ENCODE measurements around the gene PNKD.
A peak's percentile ranks its signal among the peaks of the same experiment; 100 is the strongest.

PNKD gene

GRCh38 chr2:218253232-218253625 is 17.1 kb upstream of the PNKD start:
- H3K27me3 ChIP-seq (replicated peaks; ENCODE audit: control insufficient read depth, insufficient read depth, low read length, poor library complexity, severe bottlenecking) = no peaks in the 10 kb centered on the region
- H3K9me3 ChIP-seq (ENCODE audit: control insufficient read depth, low read length) = no peaks in the 10 kb centered on the region
- no peak overlapping the region for H3K4me3 ChIP-seq (ENCODE audit: insufficient read depth, low read depth, low read length, poor library complexity, severe bottlenecking)
- H3K4me1 ChIP-seq (ENCODE audit: control insufficient read depth, insufficient read depth, low read length, poor library complexity, severe bottlenecking) = peaks cover 5% of the 10 kb centered on the region
- peaks cover 75% of the 10 kb centered on the region for H3K36me3 ChIP-seq (ENCODE audit: control insufficient read depth, insufficient read depth, low read length)
- H3K27ac ChIP-seq (ENCODE audit: insufficient read depth, low read length, poor library complexity, severe bottlenecking) = no peak overlapping the region
- DNase-seq = no peak

GRCh38 chr2:218255446-218255845 is 14.9 kb upstream of the PNKD start:
- Histone ChIP-seq H3K36me3 (ENCODE audit: control insufficient read depth, insufficient read depth, low read length) (peaks cover 53% of the 10 kb centered on the region), H3K27ac (ENCODE audit: insufficient read depth, low read length, poor library complexity, severe bottlenecking) (no peak overlapping the region)
- DNase-seq = no peak

GRCh38 chr2:218256612-218257350 is 13.5 kb upstream of the PNKD start:
- Histone ChIP-seq H3K36me3 (ENCODE audit: control insufficient read depth, insufficient read depth, low read length) (peaks cover 39% of the 10 kb centered on the region), H3K4me1 (ENCODE audit: control insufficient read depth, insufficient read depth, low read length, poor library complexity, severe bottlenecking) (peaks cover 5% of the 10 kb centered on the region), H3K27me3 (replicated peaks; ENCODE audit: control insufficient read depth, insufficient read depth, low read length, poor library complexity, severe bottlenecking) (no peaks in the 10 kb centered on the region), H3K4me3 (ENCODE audit: insufficient read depth, low read depth, low read length, poor library complexity, severe bottlenecking) (no peak overlapping the region), H3K9me3 (ENCODE audit: control insufficient read depth, low read length) (no peaks in the 10 kb centered on the region), H3K27ac (ENCODE audit: insufficient read depth, low read length, poor library complexity, severe bottlenecking) (peak overlapping the region; percentile 54)
- no peak for DNase-seq

More at GRCh38 chr2:218255446-218255845, 14.9 kb upstream of the PNKD start:
- Histone ChIP-seq H3K4me3 (ENCODE audit: insufficient read depth, low read depth, low read length, poor library complexity, severe bottlenecking) (no peak overlapping the region), H3K9me3 (ENCODE audit: control insufficient read depth, low read length) (no peaks in the 10 kb centered on the region), H3K27me3 (replicated peaks; ENCODE audit: control insufficient read depth, insufficient read depth, low read length, poor library complexity, severe bottlenecking) (no peaks in the 10 kb centered on the region), H3K4me1 (ENCODE audit: control insufficient read depth, insufficient read depth, low read length, poor library complexity, severe bottlenecking) (peaks cover 5% of the 10 kb centered on the region)

GRCh38 chr2:218257390-218257981 is 12.8 kb upstream of the PNKD start:
- H3K27ac ChIP-seq (ENCODE audit: insufficient read depth, low read length, poor library complexity, severe bottlenecking) = peak overlapping the region; percentile 54
- no peaks in the 10 kb centered on the region for H3K9me3 ChIP-seq (ENCODE audit: control insufficient read depth, low read length)
- H3K4me1 ChIP-seq (ENCODE audit: control insufficient read depth, insufficient read depth, low read length, poor library complexity, severe bottlenecking) = peaks cover 5% of the 10 kb centered on the region
- peaks cover 32% of the 10 kb centered on the region for H3K36me3 ChIP-seq (ENCODE audit: control insufficient read depth, insufficient read depth, low read length)
- DNase-seq = peak; percentile 31 to 48 (median 47)
- no peak overlapping the region for H3K4me3 ChIP-seq (ENCODE audit: insufficient read depth, low read depth, low read length, poor library complexity, severe bottlenecking)
- H3K27me3 ChIP-seq (replicated peaks; ENCODE audit: control insufficient read depth, insufficient read depth, low read length, poor library complexity, severe bottlenecking) = no peaks in the 10 kb centered on the region

- H3K36me3 ChIP-seq (ENCODE audit: control insufficient read depth, insufficient read depth, low read length) = peaks cover 29% of the 10 kb centered on the region
- no peak overlapping the region for H3K4me3 ChIP-seq (ENCODE audit: insufficient read depth, low read depth, low read length, poor library complexity, severe bottlenecking)
- H3K4me1 ChIP-seq (ENCODE audit: control insufficient read depth, insufficient read depth, low read length, poor library complexity, severe bottlenecking) = peaks cover 5% of the 10 kb centered on the region
- H3K27ac ChIP-seq (ENCODE audit: insufficient read depth, low read length, poor library complexity, severe bottlenecking) = no peak overlapping the region
- no peaks in the 10 kb centered on the region for H3K9me3 ChIP-seq (ENCODE audit: control insufficient read depth, low read length)
- H3K27me3 ChIP-seq (replicated peaks; ENCODE audit: control insufficient read depth, insufficient read depth, low read length, poor library complexity, severe bottlenecking) = no peaks in the 10 kb centered on the region
- no peak for DNase-seq
These were observed 11.0 kb upstream of the PNKD start for GRCh38 chr2:218259099-218259961.

GRCh38 chr2:218260166-218260565 is 10.2 kb upstream of the PNKD start:
- Histone ChIP-seq H3K4me1 (ENCODE audit: control insufficient read depth, insufficient read depth, low read length, poor library complexity, severe bottlenecking) (peaks cover 5% of the 10 kb centered on the region), H3K27ac (ENCODE audit: insufficient read depth, low read length, poor library complexity, severe bottlenecking) (no peak overlapping the region), H3K9me3 (ENCODE audit: control insufficient read depth, low read length) (no peaks in the 10 kb centered on the region), H3K36me3 (ENCODE audit: control insufficient read depth, insufficient read depth, low read length) (peaks cover 29% of the 10 kb centered on the region), H3K4me3 (ENCODE audit: insufficient read depth, low read depth, low read length, poor library complexity, severe bottlenecking) (no peak overlapping the region), H3K27me3 (replicated peaks; ENCODE audit: control insufficient read depth, insufficient read depth, low read length, poor library complexity, severe bottlenecking) (no peaks in the 10 kb centered on the region)
- no peak for DNase-seq

GRCh38 chr2:218260742-218261422 is 9.4 kb upstream of the PNKD start, which contains the start of gene GPBAR1:
Gene GPBAR1, plus strand, starts transcription at chr2:218261015. Its CDS starts 1,710 bp downstream, at chr2:218262725.
- DNase-seq = no peak
- Histone ChIP-seq H3K4me1 (ENCODE audit: control insufficient read depth, insufficient read depth, low read length, poor library complexity, severe bottlenecking) (peaks cover 5% of the 10 kb centered on the region), H3K27me3 (replicated peaks; ENCODE audit: control insufficient read depth, insufficient read depth, low read length, poor library complexity, severe bottlenecking) (no peaks in the 10 kb centered on the region), H3K4me3 (ENCODE audit: insufficient read depth, low read depth, low read length, poor library complexity, severe bottlenecking) (no peak within 1 kb of the TSS), H3K9me3 (ENCODE audit: control insufficient read depth, low read length) (no peaks in the 10 kb centered on the region), H3K27ac (ENCODE audit: insufficient read depth, low read length, poor library complexity, severe bottlenecking) (no peak within 1 kb of the TSS), H3K36me3 (ENCODE audit: control insufficient read depth, insufficient read depth, low read length) (peaks cover 31% of the 10 kb centered on the region)

- Histone ChIP-seq H3K36me3 (ENCODE audit: control insufficient read depth, insufficient read depth, low read length) (peaks cover 38% of the 10 kb centered on the region), H3K4me1 (ENCODE audit: control insufficient read depth, insufficient read depth, low read length, poor library complexity, severe bottlenecking) (peaks cover 5% of the 10 kb centered on the region), H3K4me3 (ENCODE audit: insufficient read depth, low read depth, low read length, poor library complexity, severe bottlenecking) (no peak overlapping the region), H3K27me3 (replicated peaks; ENCODE audit: control insufficient read depth, insufficient read depth, low read length, poor library complexity, severe bottlenecking) (no peaks in the 10 kb centered on the region), H3K27ac (ENCODE audit: insufficient read depth, low read length, poor library complexity, severe bottlenecking) (no peak overlapping the region), H3K9me3 (ENCODE audit: control insufficient read depth, low read length) (no peaks in the 10 kb centered on the region)
- DNase-seq = no peak
These were observed 8.7 kb upstream of the PNKD start for GRCh38 chr2:218261423-218262236.

GRCh38 chr2:218262237-218262600 is 8.1 kb upstream of the PNKD start:
- Histone ChIP-seq H3K9me3 (ENCODE audit: control insufficient read depth, low read length) (no peaks in the 10 kb centered on the region), H3K36me3 (ENCODE audit: control insufficient read depth, insufficient read depth, low read length) (peaks cover 40% of the 10 kb centered on the region), H3K27me3 (replicated peaks; ENCODE audit: control insufficient read depth, insufficient read depth, low read length, poor library complexity, severe bottlenecking) (no peaks in the 10 kb centered on the region), H3K27ac (ENCODE audit: insufficient read depth, low read length, poor library complexity, severe bottlenecking) (no peak overlapping the region), H3K4me3 (ENCODE audit: insufficient read depth, low read depth, low read length, poor library complexity, severe bottlenecking) (no peak overlapping the region), H3K4me1 (ENCODE audit: control insufficient read depth, insufficient read depth, low read length, poor library complexity, severe bottlenecking) (peaks cover 4% of the 10 kb centered on the region)
- DNase-seq = no peak

All from effector memory CD4-positive, alpha-beta T cell (primary cell).